ENCODE results near the gene PRKAR2A. TPM values are rescaled to one million over a fixed set of nuclear protein-coding genes. Genes with fewer than 3 reads are reported as not detected.
"Not testable (repeated sequence)": the region's sequence is repeated elsewhere in the genome, so short reads cannot be mapped to it uniquely, and the experiment has no call there.

The PRKAR2A gene
- total RNA-seq, 2 experiments from 2014 or later, result 47.4 to 48.3 TPM

DNA sequence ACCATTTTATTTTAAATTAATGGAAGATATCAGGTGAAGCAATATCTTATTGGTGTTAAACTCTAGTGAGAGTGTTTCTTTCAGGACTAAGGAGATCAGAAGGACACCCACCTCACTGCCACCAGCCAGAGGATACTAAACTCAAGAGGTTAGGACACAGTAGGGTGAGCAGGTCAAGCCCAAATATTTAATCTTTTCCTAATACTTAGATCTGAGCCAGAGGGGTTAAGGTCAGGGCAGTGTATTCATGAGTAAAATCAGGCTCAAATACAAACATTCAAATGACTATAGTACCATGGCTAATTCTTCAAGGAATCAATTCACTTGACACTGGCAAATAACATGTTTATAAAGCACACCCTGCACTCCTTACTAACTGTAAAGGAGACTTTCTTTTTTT, 65.6 kb downstream of the PRKAR2A start:
- H3K36me3 ChIP-seq (ENCODE audit: insufficient read depth, low read length), result peaks cover 30% of the 10 kb centered on the region
- intact Hi-C loops (cut with DNase I, micrococcal nuclease), result no loop called here
- DNase-seq (no peak), ATAC-seq (ENCODE audit: poor library complexity) (no peak)
- H3K4me3 ChIP-seq (ENCODE audit: low read length), result no peak overlapping the region
- Mint-ChIP-seq H3K4me1 (ENCODE audit: low read depth) (no peaks in the 10 kb centered on the region), H3K27ac (no peak overlapping the region), H3K4me3 (no peak overlapping the region), H3K9me3 (no peaks in the 10 kb centered on the region), H3K36me3 (ENCODE audit: low read depth) (peaks cover 52% of the 10 kb centered on the region), H3K27me3 (no peaks in the 10 kb centered on the region)
- POLR2A ChIA-PET, result no interaction called here
- CTCF ChIA-PET, result no interaction called here
- no peaks in the 10 kb centered on the region for H3K9me3 ChIP-seq (ENCODE audit: control insufficient read depth in 1 of 2, insufficient read depth in 1 of 2, low read length in 2 of 2)
- TF ChIP-seq, protein P1, sequence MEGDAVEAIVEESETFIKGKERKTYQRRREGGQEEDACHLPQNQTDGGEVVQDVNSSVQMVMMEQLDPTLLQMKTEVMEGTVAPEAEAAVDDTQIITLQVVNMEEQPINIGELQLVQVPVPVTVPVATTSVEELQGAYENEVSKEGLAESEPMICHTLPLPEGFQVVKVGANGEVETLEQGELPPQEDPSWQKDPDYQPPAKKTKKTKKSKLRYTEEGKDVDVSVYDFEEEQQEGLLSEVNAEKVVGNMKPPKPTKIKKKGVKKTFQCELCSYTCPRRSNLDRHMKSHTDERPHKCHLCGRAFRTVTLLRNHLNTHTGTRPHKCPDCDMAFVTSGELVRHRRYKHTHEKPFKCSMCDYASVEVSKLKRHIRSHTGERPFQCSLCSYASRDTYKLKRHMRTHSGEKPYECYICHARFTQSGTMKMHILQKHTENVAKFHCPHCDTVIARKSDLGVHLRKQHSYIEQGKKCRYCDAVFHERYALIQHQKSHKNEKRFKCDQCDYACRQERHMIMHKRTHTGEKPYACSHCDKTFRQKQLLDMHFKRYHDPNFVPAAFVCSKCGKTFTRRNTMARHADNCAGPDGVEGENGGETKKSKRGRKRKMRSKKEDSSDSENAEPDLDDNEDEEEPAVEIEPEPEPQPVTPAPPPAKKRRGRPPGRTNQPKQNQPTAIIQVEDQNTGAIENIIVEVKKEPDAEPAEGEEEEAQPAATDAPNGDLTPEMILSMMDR (IDR thresholded peaks at IDR 0.05), result no peak
- no peaks in the 10 kb centered on the region for H3K4me1 ChIP-seq (ENCODE audit: insufficient read depth, low read length)
- H3K27ac ChIP-seq (ENCODE audit: low read depth in 1 of 2, low read length in 2 of 2), result no peak overlapping the region
- H3K27me3 ChIP-seq (ENCODE audit: control insufficient read depth in 1 of 2, insufficient read depth in 2 of 2, low read length in 2 of 2), result no peaks in the 10 kb centered on the region

DNA sequence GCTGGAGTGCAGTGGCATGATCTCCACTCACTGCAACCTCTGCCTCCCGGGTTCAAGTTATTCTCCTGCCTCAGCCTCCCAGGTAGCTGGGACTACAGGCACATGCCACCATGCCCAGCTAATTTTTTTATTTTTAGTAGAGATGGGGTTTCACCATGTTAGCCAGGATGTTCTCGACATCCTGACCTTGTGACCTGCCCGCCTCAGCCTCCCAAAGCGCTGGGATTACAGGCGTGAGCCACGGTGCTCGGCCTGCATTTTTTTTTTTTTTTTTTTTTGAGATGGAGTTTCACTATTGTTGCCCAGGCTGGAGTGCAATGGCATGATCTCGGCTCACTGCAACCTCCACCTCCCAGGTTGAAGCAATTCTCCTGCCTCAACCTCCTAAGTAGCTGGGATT, 69.1 kb downstream of the PRKAR2A start:
- H3K9me3 Mint-ChIP-seq, result not testable (repeated sequence)

DNA sequence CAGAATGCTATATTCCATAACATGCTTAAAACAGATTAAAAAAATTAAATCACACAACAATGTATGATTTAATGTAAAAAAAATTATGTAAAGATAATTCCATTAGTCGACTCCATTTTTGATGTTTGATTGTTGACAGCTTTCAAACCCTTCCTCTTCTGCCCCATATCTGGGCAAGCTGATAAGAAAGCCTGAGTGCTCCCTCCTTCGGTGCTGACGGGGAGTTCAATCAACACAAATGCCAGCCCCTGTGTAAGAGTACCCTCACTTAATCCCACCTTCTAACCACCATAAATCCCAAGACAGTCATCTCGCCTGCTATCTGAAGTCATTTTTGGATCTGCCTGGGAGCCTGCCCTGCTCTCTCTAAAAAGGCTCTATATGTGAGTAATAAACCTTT, 70.8 kb downstream of the PRKAR2A start:
- H3K27me3 ChIP-seq (ENCODE audit: control insufficient read depth in 1 of 2, insufficient read depth in 2 of 2, low read length in 2 of 2), result no peaks in the 10 kb centered on the region
- DNase-seq (no peak), ATAC-seq (ENCODE audit: poor library complexity) (no peak)
- no peak overlapping the region for H3K4me3 Mint-ChIP-seq
- no peak overlapping the region for H3K27ac Mint-ChIP-seq
- H3K4me3 ChIP-seq (ENCODE audit: low read length), result no peak overlapping the region
- H3K4me1 Mint-ChIP-seq (ENCODE audit: low read depth), result no peaks in the 10 kb centered on the region
- ChIA-PET CTCF (no interaction called here), POLR2A (no interaction called here)
- H3K36me3 Mint-ChIP-seq (ENCODE audit: low read depth), result peaks cover 44% of the 10 kb centered on the region
- H3K9me3 ChIP-seq (ENCODE audit: control insufficient read depth in 1 of 2, insufficient read depth in 1 of 2, low read length in 2 of 2), result no peaks in the 10 kb centered on the region
- no peaks in the 10 kb centered on the region for H3K9me3 Mint-ChIP-seq
- H3K27me3 Mint-ChIP-seq, result no peaks in the 10 kb centered on the region
- intact Hi-C loops (cut with DNase I, micrococcal nuclease), result no loop called here
- no peak overlapping the region for H3K27ac ChIP-seq (ENCODE audit: low read depth in 1 of 2, low read length in 2 of 2)
- no peaks in the 10 kb centered on the region for H3K4me1 ChIP-seq (ENCODE audit: insufficient read depth, low read length)
- TF ChIP-seq, protein P1 (IDR thresholded peaks at IDR 0.05), result no peak
- H3K36me3 ChIP-seq (ENCODE audit: insufficient read depth, low read length), result peaks cover 13% of the 10 kb centered on the region

More for the DNA sequence above, 69.1 kb downstream of the PRKAR2A start:
- H3K36me3 ChIP-seq (ENCODE audit: insufficient read depth, low read length), result peaks cover 19% of the 10 kb centered on the region
- H3K4me1 Mint-ChIP-seq (ENCODE audit: low read depth); intact Hi-C loops (cut with DNase I, micrococcal nuclease); H3K4me3 ChIP-seq (ENCODE audit: low read length); H3K27me3 ChIP-seq (ENCODE audit: control insufficient read depth in 1 of 2, insufficient read depth in 2 of 2, low read length in 2 of 2); POLR2A ChIA-PET; H3K4me3 Mint-ChIP-seq; H3K27ac Mint-ChIP-seq; H3K9me3 ChIP-seq (ENCODE audit: control insufficient read depth in 1 of 2, insufficient read depth in 1 of 2, low read length in 2 of 2); DNase-seq; ATAC-seq (ENCODE audit: poor library complexity); H3K4me1 ChIP-seq (ENCODE audit: insufficient read depth, low read length); H3K27ac ChIP-seq (ENCODE audit: low read depth in 1 of 2, low read length in 2 of 2); CTCF ChIA-PET; H3K27me3 Mint-ChIP-seq: not testable (repeated sequence)
- H3K36me3 Mint-ChIP-seq (ENCODE audit: low read depth), result peaks cover 51% of the 10 kb centered on the region

DNA sequence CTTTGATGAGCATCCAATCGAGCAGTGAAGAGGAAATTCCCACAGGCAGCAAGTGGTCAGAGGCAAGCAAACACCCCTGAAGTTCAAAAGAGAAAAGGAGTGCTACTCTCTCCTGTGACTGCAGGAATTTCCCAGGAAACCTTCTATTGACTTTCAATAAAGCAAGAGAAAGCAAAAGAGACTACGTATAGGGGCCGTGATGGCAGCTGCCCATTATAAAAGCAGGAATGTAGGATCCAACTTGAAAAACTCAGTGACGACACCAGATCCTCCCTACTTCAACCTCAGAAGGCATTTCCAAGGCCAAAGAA, 77.5 kb downstream of the PRKAR2A start:
- Mint-ChIP-seq H3K9me3 (no peaks in the 10 kb centered on the region), H3K27me3 (no peaks in the 10 kb centered on the region), H3K4me1 (ENCODE audit: low read depth) (no peaks in the 10 kb centered on the region), H3K27ac (no peak overlapping the region), H3K36me3 (ENCODE audit: low read depth) (peaks cover 68% of the 10 kb centered on the region), H3K4me3 (no peak overlapping the region)
- Histone ChIP-seq H3K36me3 (ENCODE audit: insufficient read depth, low read length) (peaks cover 37% of the 10 kb centered on the region), H3K27ac (ENCODE audit: low read depth in 1 of 2, low read length in 2 of 2) (no peak overlapping the region), H3K4me3 (ENCODE audit: low read length) (no peak overlapping the region), H3K27me3 (ENCODE audit: control insufficient read depth in 1 of 2, insufficient read depth in 2 of 2, low read length in 2 of 2) (no peaks in the 10 kb centered on the region), H3K4me1 (ENCODE audit: insufficient read depth, low read length) (no peaks in the 10 kb centered on the region), H3K9me3 (ENCODE audit: control insufficient read depth in 1 of 2, insufficient read depth in 1 of 2, low read length in 2 of 2) (no peaks in the 10 kb centered on the region)
- DNase-seq (no peak), ATAC-seq (ENCODE audit: poor library complexity) (no peak)
- intact Hi-C loops (cut with DNase I, micrococcal nuclease), result no loop called here
- ChIA-PET CTCF (interaction anchor here (0.5 kb wide), 1 partner anchor 71 kb away, joined by 3 read pairs; no protein-coding TSS in a partner anchor), POLR2A (no interaction called here)
- TF ChIP-seq, protein P1 (IDR thresholded peaks at IDR 0.05), result no peak
